Stimulated activated naive CD8-positive, alpha-beta T cell treated with anti-CD3 and anti-CD28 coated beads, Interleukin-15, Interleukin-2, amounts not matched to agents 100 ng/mL and 50 ng/mL, for 24 hours (primary cell): ENCODE results near the gene PFKP.

ENCODE experiments used
- H3K27ac Mint-ChIP-seq: one replicate; pipeline ENCODE4 v1.8.0; 2021; ENCODE audit warnings: mild to moderate bottlenecking, mixed read lengths
- H3K27me3 Mint-ChIP-seq: one replicate; pipeline ENCODE4 v1.8.0; 2021; ENCODE audit warnings: mixed read lengths
- H3K36me3 Mint-ChIP-seq: one replicate; pipeline ENCODE4 v1.8.0; 2021; ENCODE audit warnings: low read depth, mixed read lengths
- H3K4me1 Mint-ChIP-seq: one replicate; pipeline ENCODE4 v1.8.0; 2021; ENCODE audit warnings: low read depth, mixed read lengths
- H3K4me3 Mint-ChIP-seq: one replicate; pipeline ENCODE4 v1.8.0; 2021; ENCODE audit warnings: mild to moderate bottlenecking, mixed read lengths
- H3K9me3 Mint-ChIP-seq: one replicate; pipeline ENCODE4 v1.8.0; 2021; ENCODE audit warnings: mixed read lengths

PFKP gene

DNA sequence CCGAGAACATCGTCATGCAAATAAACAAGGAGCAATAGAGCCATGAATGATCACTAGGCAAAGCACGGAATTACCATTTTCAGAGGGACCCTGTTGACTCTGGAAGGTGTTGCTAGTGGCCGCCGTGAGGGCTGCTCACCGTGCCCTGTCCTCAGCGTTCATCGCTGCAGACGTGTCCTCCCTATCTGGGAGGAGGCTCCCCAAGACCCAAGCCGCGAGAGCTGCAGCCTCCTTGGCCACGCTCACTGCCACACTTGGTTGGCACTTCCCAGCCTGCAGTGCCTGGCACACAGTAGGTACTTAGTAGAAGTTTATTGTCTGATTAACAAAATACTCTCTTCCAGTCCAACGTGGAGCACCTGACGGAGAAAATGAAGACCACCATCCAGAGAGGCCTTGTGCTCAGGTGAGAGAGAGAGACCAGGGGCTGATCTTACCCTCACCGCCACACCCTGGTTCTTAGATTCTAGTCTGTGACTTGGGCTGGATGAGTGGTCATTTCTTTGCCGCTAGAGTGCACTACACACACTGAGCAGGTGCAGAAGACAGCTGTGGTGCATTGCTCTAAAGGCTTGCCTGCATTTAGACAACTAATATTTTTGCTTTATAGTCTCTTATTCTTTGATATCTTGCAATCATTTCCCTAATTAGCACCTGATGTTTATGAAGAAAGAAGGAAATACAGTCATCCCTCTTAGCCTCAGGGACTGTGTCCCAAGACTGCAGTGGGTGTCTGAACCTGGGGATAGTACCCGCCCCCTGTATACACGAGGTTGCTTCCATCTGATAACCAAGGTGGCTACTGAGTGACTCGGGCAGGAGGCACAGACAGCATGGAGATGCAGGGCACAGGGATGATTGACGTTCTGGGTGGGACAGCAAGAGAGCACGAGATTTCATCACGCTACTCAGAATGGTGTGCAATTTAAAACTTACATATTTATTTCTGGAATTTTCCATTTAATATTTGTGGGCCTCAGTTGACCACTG is 65.0 kb downstream of the PFKP start:
- Mint-ChIP-seq H3K27me3 (no peaks in the 10 kb centered on the region), H3K36me3 (peaks cover 70% of the 10 kb centered on the region), H3K27ac (no peak overlapping the region)

DNA sequence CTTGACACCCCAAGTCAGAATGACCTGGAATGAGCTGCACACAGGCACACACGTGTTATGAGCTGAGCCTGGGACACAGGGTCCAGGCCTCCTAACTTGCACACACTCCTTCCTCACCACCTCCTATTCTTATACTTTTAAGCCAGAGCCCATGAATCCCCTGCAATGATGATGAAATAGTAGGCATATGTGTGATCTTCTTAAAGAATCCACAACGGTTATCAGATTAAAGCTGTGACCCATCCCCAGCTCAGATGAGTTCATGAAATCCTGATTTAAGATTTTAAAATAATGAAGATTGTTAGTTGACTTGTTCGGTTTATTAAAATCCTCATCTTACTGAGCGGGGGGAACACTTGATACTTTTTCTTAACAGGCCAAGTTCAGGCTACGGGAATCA is 66.6 kb downstream of the PFKP start:
- Mint-ChIP-seq H3K4me1 (no peaks in the 10 kb centered on the region), H3K4me3 (no peak overlapping the region), H3K27me3 (no peaks in the 10 kb centered on the region), H3K27ac (peak overlapping the region; percentile 32), H3K9me3 (no peaks in the 10 kb centered on the region), H3K36me3 (peaks cover 72% of the 10 kb centered on the region)

More for the DNA sequence above, 65.0 kb downstream of the PFKP start:
- H3K4me3 Mint-ChIP-seq = no peak overlapping the region
- no peaks in the 10 kb centered on the region for H3K4me1 Mint-ChIP-seq
- no peaks in the 10 kb centered on the region for H3K9me3 Mint-ChIP-seq

DNA sequence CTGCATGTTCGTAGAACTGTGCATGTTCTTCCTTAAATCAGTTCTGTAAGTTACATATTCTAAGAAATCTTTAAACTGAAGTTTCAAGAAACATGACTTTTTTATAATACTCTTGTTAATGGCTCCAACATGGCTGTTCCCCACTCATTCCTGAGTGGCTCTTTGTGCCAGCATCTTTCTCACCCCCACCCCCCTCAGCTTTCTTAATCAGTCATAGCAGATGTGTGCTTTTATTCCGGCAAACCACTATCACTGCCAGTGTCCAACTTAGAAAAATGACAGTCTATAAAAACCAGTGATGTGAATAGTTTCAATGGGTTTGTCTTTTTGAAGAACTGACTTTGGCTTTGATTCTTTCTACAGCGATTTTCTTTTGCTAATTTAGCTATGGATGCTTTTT is 67.7 kb downstream of the PFKP start:
- Mint-ChIP-seq H3K36me3 (peaks cover 78% of the 10 kb centered on the region), H3K9me3 (no peaks in the 10 kb centered on the region), H3K27me3 (no peaks in the 10 kb centered on the region), H3K4me3 (no peak overlapping the region), H3K27ac (no peak overlapping the region), H3K4me1 (no peaks in the 10 kb centered on the region)

DNA sequence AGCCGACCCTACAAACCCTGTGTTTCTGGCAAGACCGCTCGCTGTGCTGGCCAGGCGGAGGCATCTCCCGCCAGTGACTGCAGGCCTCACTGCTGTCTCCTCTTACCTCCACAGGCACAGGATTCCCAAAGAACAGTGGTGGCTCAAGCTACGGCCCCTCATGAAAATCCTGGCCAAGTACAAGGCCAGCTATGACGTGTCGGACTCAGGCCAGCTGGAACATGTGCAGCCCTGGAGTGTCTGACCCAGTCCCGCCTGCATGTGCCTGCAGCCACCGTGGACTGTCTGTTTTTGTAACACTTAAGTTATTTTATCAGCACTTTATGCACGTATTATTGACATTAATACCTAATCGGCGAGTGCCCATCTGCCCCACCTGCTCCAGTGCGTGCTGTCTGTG is 69.0 kb downstream of the PFKP start:
- no peak overlapping the region for H3K27ac Mint-ChIP-seq
- H3K4me3 Mint-ChIP-seq = no peak overlapping the region
- H3K36me3 Mint-ChIP-seq = peaks cover 84% of the 10 kb centered on the region
- H3K9me3 Mint-ChIP-seq = no peaks in the 10 kb centered on the region
- H3K4me1 Mint-ChIP-seq = no peaks in the 10 kb centered on the region
- no peaks in the 10 kb centered on the region for H3K27me3 Mint-ChIP-seq

DNA sequence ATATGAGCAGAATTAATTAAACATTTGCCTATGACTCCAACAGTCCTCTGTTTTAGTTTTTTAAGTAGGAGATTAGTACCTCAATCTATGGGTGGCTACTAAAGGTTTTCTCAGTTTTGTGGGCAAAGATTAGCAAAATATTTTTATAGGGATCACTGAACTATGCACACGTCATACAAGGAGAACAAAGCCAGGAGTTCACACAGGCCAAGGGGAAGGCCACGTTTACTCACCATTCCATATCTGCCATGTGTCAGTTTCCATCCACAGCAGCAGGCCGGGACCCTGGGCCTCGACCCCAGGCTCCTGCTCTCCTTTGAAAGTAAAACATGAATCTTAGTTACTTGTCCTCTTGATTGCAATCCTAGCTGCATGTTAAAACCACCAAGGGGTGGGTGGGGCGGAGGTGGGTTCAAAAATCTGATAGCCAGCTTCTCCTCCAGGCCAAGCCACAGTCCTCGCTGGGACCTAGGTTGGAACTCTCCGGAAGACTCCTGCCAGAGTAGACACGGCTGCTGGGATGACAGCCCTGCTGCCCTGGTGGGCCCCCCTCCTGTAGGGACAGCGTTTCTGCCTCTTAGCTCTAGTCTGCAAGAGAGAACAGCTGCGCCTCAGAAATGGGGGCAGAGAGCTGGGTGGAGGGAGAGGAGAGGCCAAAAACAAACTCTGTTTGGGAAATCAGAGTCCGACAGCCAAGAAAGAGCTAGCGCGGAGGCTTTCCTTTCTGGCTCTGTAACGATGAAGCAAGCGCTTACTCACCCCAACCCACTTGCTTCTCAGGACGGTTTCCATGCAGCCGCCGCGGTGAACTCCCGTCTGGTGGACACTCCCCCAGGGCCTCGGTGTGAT is 69.6 kb downstream of the PFKP start:
- Mint-ChIP-seq H3K4me1 (no peaks in the 10 kb centered on the region), H3K27ac (peak overlapping the region; percentile 12), H3K27me3 (no peaks in the 10 kb centered on the region), H3K4me3 (no peak overlapping the region), H3K36me3 (peaks cover 84% of the 10 kb centered on the region), H3K9me3 (no peaks in the 10 kb centered on the region)

DNA sequence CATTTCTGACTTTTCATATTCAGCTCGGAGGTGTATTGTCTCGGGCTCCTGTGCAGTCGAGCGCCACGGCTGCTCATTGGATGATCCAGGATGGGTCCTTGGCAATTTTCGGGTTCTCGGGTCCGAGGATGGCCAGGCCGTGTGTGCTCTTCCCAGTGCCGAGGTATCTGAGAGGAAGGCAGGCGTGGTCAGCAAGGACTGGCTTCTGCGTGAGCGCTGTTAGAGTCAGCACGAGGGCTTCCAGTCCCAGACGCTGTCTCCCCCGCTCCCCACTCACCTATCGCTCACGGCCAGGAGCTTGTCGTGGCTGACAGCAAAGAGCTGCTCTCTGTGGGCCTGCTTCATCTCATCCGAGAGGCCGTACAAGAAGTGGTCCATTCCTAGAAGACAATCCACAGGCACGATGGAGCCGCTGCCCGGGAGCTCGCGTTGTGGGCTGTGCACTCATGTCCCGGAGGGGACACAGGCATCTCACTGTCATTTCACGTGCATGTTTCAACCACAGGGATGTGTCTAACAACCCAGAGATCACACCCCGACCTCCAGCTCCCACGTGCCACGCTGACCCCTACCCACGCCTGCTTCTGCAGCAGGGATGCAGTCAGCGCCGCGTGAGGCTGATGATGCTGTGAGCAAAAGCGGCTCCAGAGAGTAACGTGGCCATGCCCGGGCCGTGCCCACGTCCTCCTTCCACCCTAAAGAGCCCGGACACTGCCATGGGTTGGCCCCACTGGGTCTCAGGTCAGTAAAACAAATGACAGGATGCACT is 70.8 kb downstream of the PFKP start:
- H3K9me3 Mint-ChIP-seq = no peaks in the 10 kb centered on the region
- H3K36me3 Mint-ChIP-seq = peaks cover 81% of the 10 kb centered on the region
- no peaks in the 10 kb centered on the region for H3K4me1 Mint-ChIP-seq
- no peak overlapping the region for H3K27ac Mint-ChIP-seq
- H3K27me3 Mint-ChIP-seq = no peaks in the 10 kb centered on the region
- no peak overlapping the region for H3K4me3 Mint-ChIP-seq

DNA sequence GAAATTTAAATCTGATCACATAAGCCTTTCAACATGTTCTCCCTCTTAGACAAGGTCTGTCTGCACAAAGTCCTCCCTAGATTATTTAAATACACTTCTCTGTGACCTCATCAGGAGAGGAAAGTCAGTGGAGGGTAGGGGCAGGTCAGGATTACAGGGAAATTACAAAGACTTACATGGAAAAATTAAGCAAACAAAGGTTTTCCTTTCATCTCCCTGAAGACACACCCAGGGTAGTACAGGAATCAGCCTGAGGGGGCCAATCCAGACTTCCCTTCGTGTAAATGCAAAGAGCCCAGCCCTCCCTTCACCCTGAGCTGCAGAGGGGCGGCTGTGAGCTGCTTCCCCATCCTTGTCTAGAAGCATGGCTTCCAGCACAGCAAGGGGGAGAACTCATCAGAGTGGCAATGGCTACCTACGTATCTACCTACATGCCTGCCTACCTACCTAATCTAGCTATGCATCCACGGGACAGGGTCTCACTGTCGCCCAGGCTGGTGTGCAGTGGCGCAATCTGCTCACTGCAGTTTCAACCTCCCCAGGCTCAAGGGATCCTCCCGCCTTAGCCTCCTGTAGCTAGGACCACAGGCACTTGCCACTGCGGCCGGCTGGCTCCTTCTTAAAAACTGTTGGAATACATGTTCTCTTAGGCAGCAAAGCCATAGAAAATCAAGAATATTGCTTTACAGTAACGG is 72.0 kb downstream of the PFKP start:
- no peak overlapping the region for H3K27ac Mint-ChIP-seq
- H3K4me1 Mint-ChIP-seq = no peaks in the 10 kb centered on the region
- no peaks in the 10 kb centered on the region for H3K9me3 Mint-ChIP-seq
- no peak overlapping the region for H3K4me3 Mint-ChIP-seq
- H3K27me3 Mint-ChIP-seq = no peaks in the 10 kb centered on the region
- peaks cover 81% of the 10 kb centered on the region for H3K36me3 Mint-ChIP-seq

DNA sequence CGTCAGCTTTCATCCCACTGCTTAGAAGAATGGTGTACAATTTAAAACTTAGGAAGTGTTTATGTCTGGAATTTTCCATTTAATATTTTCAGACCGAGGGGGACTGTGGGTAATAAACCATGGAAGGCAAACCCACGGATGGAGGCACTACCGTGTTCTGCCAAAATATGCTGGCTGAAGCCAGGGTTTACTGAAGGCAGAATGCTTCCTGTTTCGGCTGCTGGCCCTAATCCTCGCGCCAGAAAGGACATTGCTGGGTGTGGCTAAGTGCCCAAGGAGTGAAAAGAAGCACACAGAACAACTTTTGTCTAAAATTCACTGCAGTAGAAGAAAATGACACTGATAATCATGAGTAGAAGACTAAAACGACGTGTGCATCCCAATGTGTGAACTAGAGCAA is 72.9 kb downstream of the PFKP start:
- Mint-ChIP-seq H3K27me3 (no peaks in the 10 kb centered on the region), H3K9me3 (no peaks in the 10 kb centered on the region), H3K27ac (no peak overlapping the region), H3K4me1 (no peaks in the 10 kb centered on the region), H3K4me3 (no peak overlapping the region), H3K36me3 (peaks cover 80% of the 10 kb centered on the region)

DNA sequence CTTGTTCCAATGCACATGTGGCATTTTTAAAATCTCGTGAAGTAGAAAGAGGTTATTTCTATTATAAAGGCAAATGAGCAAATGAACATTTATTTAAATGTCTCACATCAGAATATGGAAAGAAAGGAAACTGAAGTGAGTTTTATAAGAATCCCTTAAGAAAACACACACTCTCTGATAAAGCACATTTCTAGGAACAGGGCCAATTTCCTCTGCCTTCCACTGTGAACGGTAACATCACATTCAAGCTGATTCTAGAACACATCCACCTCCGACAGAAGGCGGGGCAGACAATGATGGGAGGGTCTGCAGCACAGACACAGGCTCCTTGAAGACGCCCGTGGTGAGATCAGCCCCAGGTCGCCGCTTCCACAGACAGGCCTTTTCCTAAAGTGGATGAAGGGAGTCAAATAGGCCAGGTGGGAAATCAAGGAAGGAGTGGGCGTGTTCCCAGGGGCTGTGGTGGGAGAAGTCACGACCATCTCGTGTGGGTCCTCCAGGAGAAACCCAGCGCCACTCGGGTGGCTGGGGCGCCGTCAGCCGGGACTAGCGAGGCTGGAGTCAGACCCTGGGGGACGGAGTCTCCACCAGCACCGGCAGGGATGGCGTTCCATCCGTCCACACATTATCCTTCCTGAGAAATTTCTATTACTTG is 74.1 kb downstream of the PFKP start:
- Mint-ChIP-seq H3K4me3 (no peak overlapping the region), H3K4me1 (no peaks in the 10 kb centered on the region), H3K27ac (peak overlapping the region; percentile 36), H3K27me3 (no peaks in the 10 kb centered on the region), H3K36me3 (peaks cover 86% of the 10 kb centered on the region), H3K9me3 (no peaks in the 10 kb centered on the region)

DNA sequence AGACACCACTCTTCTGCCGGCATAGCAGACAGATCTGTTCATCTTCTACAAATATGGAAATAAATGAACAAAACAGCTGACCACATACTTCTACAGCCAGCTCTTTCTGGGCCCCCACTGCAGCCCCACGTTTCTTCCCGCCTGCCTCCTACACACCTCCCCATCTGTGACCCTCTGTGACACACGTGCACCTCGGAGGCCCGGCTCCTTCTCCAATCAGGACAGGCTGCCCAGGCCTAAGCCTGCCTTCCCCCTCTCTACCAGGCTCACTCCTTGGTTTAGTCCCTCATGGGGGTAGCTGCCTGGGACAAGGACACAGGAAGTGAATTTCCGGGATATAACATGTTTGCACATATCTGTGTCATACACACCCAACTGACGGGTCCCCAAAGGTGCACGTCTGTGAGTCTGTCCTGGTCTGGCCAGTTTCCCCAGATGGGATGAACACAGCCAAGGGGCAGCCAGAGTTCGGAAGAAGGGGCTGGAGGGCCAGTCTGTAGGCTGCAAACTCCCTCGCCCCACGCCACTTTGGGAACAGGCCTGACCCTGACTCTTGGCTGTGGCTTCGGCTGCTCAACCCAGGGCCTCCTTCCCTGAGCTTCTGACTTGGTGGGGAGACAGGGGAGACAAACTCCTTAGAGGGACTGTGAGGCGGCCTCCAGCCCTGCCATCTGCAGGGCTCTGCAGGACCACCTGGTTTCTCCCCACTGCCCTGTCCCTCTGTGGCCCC is 75.0 kb downstream of the PFKP start:
- H3K4me1 Mint-ChIP-seq = no peaks in the 10 kb centered on the region
- no peaks in the 10 kb centered on the region for H3K9me3 Mint-ChIP-seq
- no peak overlapping the region for H3K27ac Mint-ChIP-seq
- H3K36me3 Mint-ChIP-seq = peaks cover 86% of the 10 kb centered on the region
- H3K27me3 Mint-ChIP-seq = no peaks in the 10 kb centered on the region
- no peak overlapping the region for H3K4me3 Mint-ChIP-seq

DNA sequence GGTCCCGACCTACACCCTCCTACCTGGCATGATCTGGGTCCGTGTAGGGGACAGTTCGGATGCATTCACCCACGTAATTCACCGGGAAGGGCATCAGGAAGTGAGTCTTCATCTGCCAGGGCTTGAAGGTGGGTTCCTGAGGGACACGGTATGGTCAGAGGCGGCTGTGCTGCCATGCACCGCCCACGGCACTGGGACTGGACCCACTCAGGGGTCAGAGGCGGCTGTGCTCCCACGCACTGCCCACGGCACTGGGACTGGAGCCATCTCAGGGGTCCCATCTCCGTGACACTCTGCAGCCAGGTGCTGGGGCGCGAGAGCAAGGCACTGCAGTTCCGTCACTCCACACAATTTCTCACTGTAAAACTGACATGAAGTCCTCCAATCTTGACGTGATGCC is 76.0 kb downstream of the PFKP start:
- Mint-ChIP-seq H3K27me3 (no peaks in the 10 kb centered on the region), H3K4me3 (no peak overlapping the region), H3K4me1 (no peaks in the 10 kb centered on the region), H3K9me3 (no peaks in the 10 kb centered on the region), H3K36me3 (peaks cover 85% of the 10 kb centered on the region), H3K27ac (no peak overlapping the region)

DNA sequence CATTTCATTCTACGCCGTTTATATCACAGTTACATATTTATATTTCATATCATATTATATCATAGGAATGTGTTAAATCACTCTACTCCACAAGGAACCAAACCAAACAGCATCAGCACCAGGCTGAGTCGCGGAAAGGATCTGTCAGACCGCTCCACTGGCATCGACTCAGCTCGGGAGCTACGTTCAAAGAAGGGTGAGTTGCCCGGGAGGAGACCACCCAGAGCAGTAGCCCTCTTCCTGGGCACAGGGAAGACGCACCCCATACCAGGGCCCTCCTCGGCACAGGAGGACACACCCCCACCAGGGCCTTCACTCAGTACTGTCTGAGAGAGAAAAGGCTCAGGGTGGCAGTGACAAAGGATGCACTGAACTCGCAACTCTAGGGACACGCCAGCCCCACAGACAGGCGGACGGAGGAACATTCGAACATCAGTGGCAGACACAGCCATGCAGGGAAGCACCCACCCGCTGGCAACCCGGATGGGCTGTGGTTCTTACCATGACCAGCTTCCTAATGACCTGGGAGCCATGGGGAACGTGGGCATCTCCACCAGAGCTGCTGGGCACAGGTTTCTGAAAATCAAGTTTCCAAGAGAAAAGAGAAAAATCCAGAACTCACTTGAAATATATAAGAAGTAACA is 76.6 kb downstream of the PFKP start:
- Mint-ChIP-seq H3K36me3 (peaks cover 84% of the 10 kb centered on the region), H3K9me3 (no peaks in the 10 kb centered on the region), H3K27me3 (no peaks in the 10 kb centered on the region), H3K27ac (no peak overlapping the region), H3K4me1 (no peaks in the 10 kb centered on the region), H3K4me3 (no peak overlapping the region)

DNA sequence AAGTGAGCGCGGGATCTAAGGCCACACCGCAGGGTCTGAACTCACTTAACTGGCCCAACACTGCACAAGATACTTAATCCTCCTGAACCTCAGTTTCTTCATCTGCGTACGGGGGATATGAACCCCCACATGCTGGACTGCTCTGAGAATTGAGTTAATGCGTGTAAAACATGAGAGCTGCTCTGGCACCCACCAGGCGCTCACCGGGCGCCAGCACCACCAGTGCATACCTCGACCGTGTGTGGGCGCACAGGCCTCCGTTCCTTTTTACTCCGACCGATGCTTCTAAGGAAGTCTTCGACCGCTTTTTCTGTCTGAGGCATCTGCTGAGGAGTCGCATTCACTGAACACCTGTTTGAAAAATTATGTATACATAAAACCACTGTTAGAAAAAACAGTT is 78.0 kb downstream of the PFKP start:
- no peak overlapping the region for H3K27ac Mint-ChIP-seq
- H3K27me3 Mint-ChIP-seq = no peaks in the 10 kb centered on the region
- H3K4me1 Mint-ChIP-seq = no peaks in the 10 kb centered on the region
- H3K36me3 Mint-ChIP-seq = peaks cover 79% of the 10 kb centered on the region
- H3K9me3 Mint-ChIP-seq = no peaks in the 10 kb centered on the region
- H3K4me3 Mint-ChIP-seq = no peak overlapping the region
